Dedifferentiated amniotic fluid mesenchymal stem cell (primary cell): ENCODE results near the gene RSF1.
"Not testable (repeated sequence)": the region's sequence is repeated elsewhere in the genome, so short reads cannot be mapped to it uniquely, and the experiment has no call there.

ENCODE experiments used
- DNase-seq: peaks from one replicate; pipeline ENCODE4 v3.0.0-alpha.2; 2016; ENCODE audit errors: extremely low spot score

The RSF1 gene

GRCh38 chr11:77820565-77821348 is at the start of gene RSF1, which contains the start of gene AAMDC:
Gene RSF1, minus strand, starts transcription at chr11:77820722. Its CDS starts 8 bp downstream, at chr11:77820714.
Gene AAMDC, plus strand, starts transcription at chr11:77821144. Its CDS starts 21,353 bp downstream, at chr11:77842497.
- DNase-seq = peak; percentile 99

- no peak for DNase-seq
Measured at GRCh38 chr11:77868744-77869143, 48.2 kb upstream of the RSF1 start.

DNA sequence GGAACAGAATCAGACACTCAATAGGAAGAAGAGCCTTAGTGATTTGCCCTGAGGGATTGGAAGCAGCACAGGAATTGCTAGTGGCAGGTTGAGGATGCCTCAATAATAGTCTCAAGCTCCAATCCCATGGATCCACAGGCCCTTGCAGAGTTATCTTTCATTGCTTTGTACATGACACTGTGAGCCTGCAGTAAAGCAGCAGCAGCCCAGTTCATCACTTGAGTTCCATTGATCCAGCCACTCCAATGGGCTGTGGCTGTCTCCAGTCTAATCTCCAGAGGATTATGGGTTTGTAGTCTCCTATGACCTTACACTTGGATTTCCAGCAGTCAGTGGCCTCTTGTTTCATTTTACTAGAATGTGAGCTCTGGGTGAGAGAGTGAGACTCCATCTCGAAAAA is 45.8 kb upstream of the RSF1 start:
- no peak for DNase-seq

- no peak for DNase-seq
Measured at GRCh38 chr11:77865805-77866204, 45.3 kb upstream of the RSF1 start.

GRCh38 chr11:77861444-77861843 is 40.9 kb upstream of the RSF1 start:
- DNase-seq = not testable (repeated sequence)

DNA sequence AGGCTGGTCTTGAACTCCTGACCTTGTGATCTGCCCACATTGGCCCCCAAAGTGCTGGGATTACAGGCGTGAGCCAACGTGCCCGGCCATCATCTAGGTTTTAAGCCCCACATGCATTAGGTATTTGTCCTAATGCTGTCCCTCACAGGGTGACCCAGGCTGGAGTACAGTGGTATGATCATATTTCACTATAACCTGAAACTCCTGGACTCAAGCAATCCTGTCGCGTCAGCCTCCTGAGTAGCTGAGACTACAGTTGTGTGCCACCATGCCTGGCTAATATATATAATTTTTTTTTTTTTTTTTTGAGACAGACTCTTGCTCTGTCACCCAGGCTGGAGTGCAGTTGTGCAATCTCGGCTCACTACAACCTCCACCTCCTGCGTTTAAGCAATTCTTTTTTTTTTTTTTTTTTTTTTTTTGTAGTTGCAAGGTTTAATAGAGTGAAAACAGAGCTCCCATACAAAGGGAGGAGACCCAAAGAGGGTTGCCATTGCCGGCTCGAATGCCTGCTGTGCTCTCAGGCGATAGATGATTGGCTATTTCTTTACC is 37.5 kb upstream of the RSF1 start:
- not testable (repeated sequence) for DNase-seq

GRCh38 chr11:77854838-77855237 is 34.3 kb upstream of the RSF1 start:
- no peak for DNase-seq

- no peak for DNase-seq
Measured at GRCh38 chr11:77851503-77851902, 31.0 kb upstream of the RSF1 start.

- not testable (repeated sequence) for DNase-seq
Measured at GRCh38 chr11:77843700-77844099, 23.2 kb upstream of the RSF1 start.

GRCh38 chr11:77842441-77843121 is 22.1 kb upstream of the RSF1 start:
- no peak for DNase-seq

DNA sequence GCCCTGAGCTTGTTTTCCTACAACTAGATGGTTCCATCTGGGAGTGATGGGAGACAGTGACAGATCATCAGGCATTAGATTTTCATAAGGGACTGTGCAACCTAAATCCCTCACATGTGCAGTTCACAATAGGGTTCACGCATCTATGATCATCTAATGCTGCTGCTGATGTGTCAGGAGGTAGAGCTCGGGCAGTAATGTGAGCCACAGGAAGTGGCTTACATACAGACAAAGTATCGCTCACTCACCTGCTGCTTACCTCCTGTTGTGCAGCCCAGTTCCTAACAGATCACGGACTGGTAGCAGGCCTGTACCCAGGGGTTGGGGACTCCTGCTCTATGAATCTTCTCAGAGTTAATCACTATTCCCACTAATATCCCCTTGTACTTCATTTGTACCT is 12.8 kb upstream of the RSF1 start:
- no peak for DNase-seq

DNA sequence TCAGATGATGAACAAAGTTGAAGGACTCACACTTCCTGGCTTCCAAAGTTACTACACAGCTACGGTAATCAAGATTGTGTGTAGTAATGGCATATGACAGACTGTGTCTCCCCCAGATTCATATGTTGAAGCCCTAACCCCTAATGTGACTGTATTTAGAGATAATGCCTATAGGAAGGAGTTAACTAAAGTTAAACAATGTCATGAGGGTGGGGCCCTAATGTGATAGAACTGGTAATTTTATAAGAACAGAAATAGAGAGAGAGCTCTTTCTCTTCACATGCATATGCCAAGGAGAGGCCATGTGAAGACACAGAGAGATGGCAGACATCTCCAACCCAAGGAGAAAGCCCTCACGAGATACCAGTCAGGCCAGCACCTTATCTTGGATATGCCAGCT is 8.4 kb upstream of the RSF1 start:
- no peak for DNase-seq

- DNase-seq = no peak
Measured at GRCh38 chr11:77823775-77824174, 3.3 kb upstream of the RSF1 start.

- DNase-seq = not testable (repeated sequence)
Measured at GRCh38 chr11:77822126-77822525, 1.6 kb upstream of the RSF1 start.

GRCh38 chr11:77821349-77821851 is 878 bp upstream of the RSF1 start:
- peak; percentile 34 for DNase-seq

- no peak for DNase-seq
Measured at GRCh38 chr11:77819921-77820564, 479 bp downstream of the RSF1 start.

- peak; percentile 85 for DNase-seq
Measured at GRCh38 chr11:77819411-77819920, 1.1 kb downstream of the RSF1 start.

- DNase-seq = no peak
Measured at GRCh38 chr11:77815459-77815858, 5.1 kb downstream of the RSF1 start.

GRCh38 chr11:77814848-77815247 is 5.7 kb downstream of the RSF1 start:
- DNase-seq = no peak

GRCh38 chr11:77813256-77813655 is 7.3 kb downstream of the RSF1 start:
- DNase-seq = no peak

DNA sequence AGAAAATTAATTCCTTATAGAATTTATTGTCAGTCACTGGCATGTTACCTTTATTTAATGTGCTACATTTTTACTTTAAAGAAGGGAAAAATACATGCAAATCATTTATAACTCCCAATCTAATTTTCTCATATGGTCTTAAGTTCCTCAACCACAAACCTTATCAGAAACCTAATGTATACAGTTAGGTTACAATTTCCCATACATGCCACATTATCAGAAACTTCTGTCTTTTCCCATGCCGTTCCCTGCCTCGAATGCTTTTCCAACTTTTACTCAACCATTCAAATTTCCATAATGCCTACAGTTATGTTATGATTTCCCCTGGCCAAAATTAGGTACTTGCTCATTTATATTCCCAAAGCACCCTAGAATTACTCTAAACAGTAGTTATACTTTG is 13.5 kb downstream of the RSF1 start:
- DNase-seq = no peak

- DNase-seq = no peak
Measured at GRCh38 chr11:77806415-77806814, 14.1 kb downstream of the RSF1 start.
